ENCODE data around the gene MEF2C.

DNA sequence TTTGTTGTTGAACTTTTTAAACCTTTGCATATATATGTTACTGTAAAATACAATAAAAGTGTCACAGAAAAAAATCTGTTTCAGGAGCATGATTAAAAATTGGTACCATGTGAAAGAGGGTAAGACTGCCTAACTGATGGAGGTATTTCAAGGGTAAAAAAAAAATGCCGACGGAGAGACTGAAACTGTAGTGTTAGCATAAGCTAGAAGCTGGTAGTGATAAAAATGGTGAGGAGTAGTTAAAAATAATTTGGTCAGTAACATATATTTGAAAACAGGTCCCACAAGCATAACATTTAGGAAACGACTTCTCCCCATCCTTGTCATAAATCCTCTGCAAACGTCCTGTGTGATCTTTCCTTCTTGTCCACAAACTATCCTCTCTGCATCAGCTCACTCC, 64.7 kb downstream of the MEF2C start:
- TF ChIP-seq POLR2AphosphoS5 (IDR thresholded peaks at IDR 0.05; ENCODE audit: borderline replicate concordance, low read depth, low read length) (no peak), EZH2 (IDR thresholded peaks at IDR 0.05) (no peak)
